Subcutaneous adipose tissue (tissue), 4 donors: ENCODE measurements around the gene RGS7BP. TPM values are rescaled to one million over a fixed set of nuclear protein-coding genes. Genes with fewer than 3 reads are reported as not detected.

ENCODE experiments used
- total RNA-seq, 4 donors: library from RNA; depleted of rRNA; stranded (reverse); fragments of >200 nt; gene quantifications; one replicate each; pipeline ENCODE4 v1.1.0, GENCODE V29; 2016
- TF ChIP-seq, protein P1 (sequence below): fragments of 450-650 bp; IDR thresholded peaks from one replicate; pipeline ENCODE4 v1.5.1; 2016; ENCODE audit warnings: low read depth, mild to moderate bottlenecking, control low read depth, antibody characterized with exemption, moderate library complexity

Gene RGS7BP
- total RNA-seq, 4 donors from 2014 or later, result 0.33 to 2.6 (median 0.45) TPM

DNA sequence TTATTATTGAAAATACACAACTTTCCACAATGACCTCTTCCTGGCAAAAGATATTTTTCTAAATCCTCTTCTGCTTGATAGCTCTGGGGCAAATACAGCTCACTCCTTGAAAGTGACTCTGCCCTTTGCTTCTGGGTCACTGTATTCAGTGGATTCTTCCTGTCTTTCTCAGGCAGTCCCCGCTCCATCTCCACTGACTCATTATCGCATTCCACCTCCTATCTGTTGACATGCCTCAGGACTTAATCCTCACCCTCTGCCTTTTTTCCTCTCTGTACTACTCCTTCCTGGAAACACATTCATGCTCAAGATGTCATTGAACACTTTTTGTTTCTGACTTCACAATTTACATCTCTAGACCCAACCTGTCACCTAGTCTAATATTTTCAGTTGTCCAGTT, 8.4 kb upstream of the RGS7BP start:
- TF ChIP-seq, protein P1, sequence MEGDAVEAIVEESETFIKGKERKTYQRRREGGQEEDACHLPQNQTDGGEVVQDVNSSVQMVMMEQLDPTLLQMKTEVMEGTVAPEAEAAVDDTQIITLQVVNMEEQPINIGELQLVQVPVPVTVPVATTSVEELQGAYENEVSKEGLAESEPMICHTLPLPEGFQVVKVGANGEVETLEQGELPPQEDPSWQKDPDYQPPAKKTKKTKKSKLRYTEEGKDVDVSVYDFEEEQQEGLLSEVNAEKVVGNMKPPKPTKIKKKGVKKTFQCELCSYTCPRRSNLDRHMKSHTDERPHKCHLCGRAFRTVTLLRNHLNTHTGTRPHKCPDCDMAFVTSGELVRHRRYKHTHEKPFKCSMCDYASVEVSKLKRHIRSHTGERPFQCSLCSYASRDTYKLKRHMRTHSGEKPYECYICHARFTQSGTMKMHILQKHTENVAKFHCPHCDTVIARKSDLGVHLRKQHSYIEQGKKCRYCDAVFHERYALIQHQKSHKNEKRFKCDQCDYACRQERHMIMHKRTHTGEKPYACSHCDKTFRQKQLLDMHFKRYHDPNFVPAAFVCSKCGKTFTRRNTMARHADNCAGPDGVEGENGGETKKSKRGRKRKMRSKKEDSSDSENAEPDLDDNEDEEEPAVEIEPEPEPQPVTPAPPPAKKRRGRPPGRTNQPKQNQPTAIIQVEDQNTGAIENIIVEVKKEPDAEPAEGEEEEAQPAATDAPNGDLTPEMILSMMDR, result no peak

DNA sequence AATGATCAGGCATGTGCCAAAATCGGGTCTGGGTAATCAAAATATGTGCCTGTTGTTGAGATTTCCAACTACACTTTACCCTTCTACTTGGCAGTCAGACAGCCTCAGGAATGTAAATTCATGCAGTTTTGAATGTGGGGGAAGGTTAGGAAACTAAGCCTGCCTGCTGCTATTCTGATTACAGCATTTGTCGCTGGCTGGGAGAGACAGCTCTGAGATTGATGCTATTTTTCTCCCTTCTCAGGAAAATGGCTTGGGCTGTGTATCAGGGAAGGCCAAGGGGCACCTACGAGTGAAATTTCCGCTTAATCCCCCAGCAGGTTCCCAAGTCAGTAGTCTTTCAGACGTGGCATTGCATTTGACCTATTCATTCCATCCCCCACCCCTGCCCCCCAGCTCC, 3.6 kb upstream of the RGS7BP start:
- TF ChIP-seq, protein P1, result no peak

DNA sequence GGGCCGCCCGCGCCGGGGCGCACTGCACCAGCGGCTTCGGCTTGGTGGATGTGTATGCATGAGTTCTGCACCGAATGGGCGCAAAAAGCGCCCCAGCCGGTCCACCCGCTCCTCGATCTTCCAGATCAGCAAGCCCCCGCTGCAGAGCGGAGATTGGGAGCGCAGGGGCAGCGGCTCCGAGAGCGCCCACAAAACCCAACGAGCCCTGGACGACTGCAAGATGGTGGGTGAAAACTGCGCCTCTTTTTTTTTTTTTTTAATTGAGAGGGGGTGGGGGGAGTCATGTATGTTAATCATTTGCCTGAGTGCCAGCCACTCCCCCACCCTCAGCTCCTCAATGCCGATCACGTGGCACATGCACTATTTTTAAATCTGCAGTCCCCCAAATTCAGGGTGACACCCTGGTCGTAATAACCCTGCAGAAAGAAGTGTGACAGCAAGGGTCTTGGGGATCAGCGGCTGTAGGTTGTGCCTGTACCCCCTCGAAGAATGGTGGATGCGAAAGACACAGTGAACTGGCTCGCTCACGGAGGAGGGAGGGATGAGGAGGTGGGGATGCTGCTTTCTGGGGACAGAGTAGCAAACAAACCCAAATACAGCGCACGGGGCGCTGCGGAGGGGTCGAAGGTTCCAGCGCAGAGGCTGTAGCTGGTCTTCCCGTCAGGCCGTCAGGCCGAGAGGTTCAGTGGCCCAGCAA, 900 bp downstream of the RGS7BP start:
- TF ChIP-seq, protein P1, result no peak

DNA sequence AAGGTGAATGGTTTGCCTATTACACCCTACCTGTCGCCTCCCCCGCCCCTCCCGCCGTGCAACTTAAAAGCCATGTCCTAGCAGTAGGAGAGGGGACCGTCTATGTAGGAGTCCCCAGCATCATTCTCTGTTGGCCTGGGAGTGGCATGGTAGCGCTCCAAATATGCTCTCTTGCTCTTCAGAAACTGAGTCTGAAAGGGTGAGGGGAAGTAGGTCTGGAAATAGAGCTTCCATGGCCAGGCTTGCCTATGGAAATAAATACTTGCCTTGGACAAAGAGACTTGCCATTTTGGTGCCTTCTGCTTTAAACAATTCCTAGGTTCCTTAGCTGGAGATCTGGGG, 1.4 kb downstream of the RGS7BP start:
- TF ChIP-seq, protein P1, result no peak

DNA sequence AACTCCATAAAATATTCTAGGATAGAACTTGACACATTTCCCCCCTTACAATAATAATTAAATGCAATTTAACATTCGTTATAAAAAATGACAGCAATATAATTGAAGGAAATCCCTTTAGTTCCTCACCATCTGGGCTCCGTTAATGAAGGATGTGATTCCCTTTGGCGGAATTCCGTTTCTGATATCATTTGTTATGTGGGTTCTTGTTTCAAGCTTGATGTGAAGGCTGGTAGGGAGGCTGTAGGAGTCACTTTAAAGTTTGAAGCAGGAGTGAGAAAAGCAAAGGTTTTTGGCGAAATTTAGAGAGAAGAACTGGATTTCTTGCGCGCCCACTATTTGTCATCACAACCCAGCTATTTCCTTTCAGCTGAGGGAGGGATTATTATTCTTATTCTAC, 4.0 kb downstream of the RGS7BP start:
- TF ChIP-seq, protein P1, result no peak

DNA sequence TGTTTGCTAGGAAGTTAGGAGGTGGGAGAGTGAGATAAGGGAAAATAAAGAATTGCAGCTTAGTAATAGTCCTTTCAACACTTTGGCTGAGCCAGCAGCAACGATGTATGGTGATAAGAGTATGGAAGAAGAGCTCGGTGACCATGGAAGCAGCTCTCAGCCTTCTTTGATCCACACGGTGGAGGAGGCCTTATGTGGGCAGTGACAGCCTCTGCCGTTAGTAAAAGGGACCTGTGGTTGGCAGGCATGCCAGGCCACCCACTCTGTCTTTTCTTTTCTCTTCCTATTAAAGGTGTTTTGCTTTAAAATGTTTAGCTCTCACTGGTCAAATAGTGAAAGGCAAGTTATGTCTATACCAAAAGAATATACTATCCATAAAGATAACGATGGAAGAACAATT, 7.7 kb downstream of the RGS7BP start:
- TF ChIP-seq, protein P1, result no peak

DNA sequence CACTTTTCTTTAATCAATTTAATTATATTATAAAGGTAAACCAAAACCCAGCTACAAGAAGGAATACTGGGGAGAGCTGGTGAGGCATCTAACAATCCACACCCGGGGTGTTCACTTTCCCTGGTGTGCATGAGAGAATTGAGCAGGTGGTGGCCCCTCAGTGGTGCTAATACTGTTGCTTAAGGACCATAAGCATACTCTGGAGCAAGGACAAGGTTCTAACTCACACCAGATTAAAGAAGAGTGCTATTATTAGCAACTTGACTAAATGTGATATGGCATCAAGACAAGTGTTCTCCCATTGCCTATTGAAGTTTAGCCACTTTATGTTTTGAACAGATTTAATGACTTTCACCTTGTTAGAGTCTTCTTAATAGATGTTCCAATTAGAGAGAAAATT, 8.8 kb downstream of the RGS7BP start:
- TF ChIP-seq, protein P1, result no peak
